ENCODE measurements around the gene CXXC5. TPM values are rescaled to one million over a fixed set of nuclear protein-coding genes. Genes with fewer than 3 reads are reported as not detected.

CXXC5 gene
- total RNA-seq, 1 donor from 2014 or later: 33.0 TPM

Other genes starting within 250 kb of the CXXC5 start
- 2.0 TPM for gene SPATA24, start 244.3 kb upstream of the CXXC5 start, total RNA-seq
- gene DNAJC18, start 208.8 kb upstream of the CXXC5 start, total RNA-seq: 8.4 TPM
- 26.7 TPM for gene ECSCR, start 185.6 kb upstream of the CXXC5 start, total RNA-seq
- gene SMIM33, start 177.3 kb upstream of the CXXC5 start, total RNA-seq: not detected
- gene STING1, start 165.6 kb upstream of the CXXC5 start, total RNA-seq: 52.5 TPM
- 111 TPM for gene UBE2D2, start 87.0 kb upstream of the CXXC5 start, total RNA-seq
- gene PSD2, start 147.5 kb downstream of the CXXC5 start, total RNA-seq: not detected

Data from mesenteric fat pad (tissue), 1 donor.